GM12878 (cell line): Measurements from ENCODE around the gene CHCHD6. TPM values are rescaled to one million over a fixed set of nuclear protein-coding genes. Genes with fewer than 3 reads are reported as not detected.

Experiments
- ATAC-seq: fragments of 200-7000 bp; cut with Tn5 transposase; 3 replicates; pipeline ENCODE4 v1.9.1; 2020; ENCODE audit warnings: mild to moderate bottlenecking, moderate library complexity
- BruUV-seq: library from RNA; stranded (reverse); fragments of 400-500 nt; replicated peaks from 2 replicates; lab custom pipeline; 2021; lab: Mats Ljungman, UMichigan
- CTCF ChIA-PET: fragments of 300-600 bp; sonication (Branson Sonifier 250); formaldehyde crosslinking; extraction: SDS; loops from one replicate; lab custom pipeline; 2021; ENCODE audit warnings: inconsistent platforms; lab: Yijun Ruan, JAX
- POLR2A ChIA-PET: fragments of 350-600 bp; formaldehyde crosslinking; extraction: SDS; loops from one replicate; lab custom pipeline; 2021; ENCODE audit warnings: inconsistent platforms; lab: Charles Lee
- RAD21 ChIA-PET: fragments of 300-600 bp; sonication (Branson Sonifier 250); formaldehyde crosslinking; loops from one replicate; lab custom pipeline; 2023; ENCODE audit warnings: antibody characterized with exemption; ENCODE audit not compliant: unreplicated experiment; lab: Charles Lee
- SMC1A ChIA-PET: fragments of 300-600 bp; sonication (Branson Sonifier 250); formaldehyde crosslinking; loops from one replicate; lab custom pipeline; 2023; ENCODE audit not compliant: unreplicated experiment, uncharacterized antibody; lab: Charles Lee
- DNase-seq: peaks from one replicate; pipeline ENCODE4 v3.0.0-alpha.2; 2011; ENCODE audit warnings: low read depth, low spot score
- FAIRE-seq: peaks from 3 replicates; lab custom pipeline; 2011; peaks lifted over from hg19 to GRCh38; lab: Jason Lieb, UNC
- H2AFZ ChIP-seq: 2 replicates; pipeline ENCODE4 v1.6.0; 2011; ENCODE audit warnings: low read depth, low read length, control low read depth; ENCODE audit not compliant: control insufficient read depth
- H3K27ac ChIP-seq: 2 replicates; pipeline ENCODE4 v1.5.1; 2011; ENCODE audit warnings: control low read depth; ENCODE audit not compliant: control insufficient read depth, insufficient read depth
- H3K27me3 ChIP-seq, 2 experiments: replicated peaks in 1 of 2; 2 replicates each; pipeline versions ENCODE4 v1.6.0 to v1.6.1; 2011; ENCODE audit warnings: low read length in 1 of 2; ENCODE audit not compliant: control insufficient read depth in 2 of 2, insufficient read depth in 2 of 2
- H3K36me3 ChIP-seq, 2 experiments: 2 replicates each; pipeline ENCODE4 v1.5.1; 2011; ENCODE audit warnings: low read length in 1 of 2; ENCODE audit not compliant: control insufficient read depth in 2 of 2, insufficient read depth in 2 of 2
- H3K4me1 ChIP-seq: 2 replicates; pipeline ENCODE4 v1.6.1; 2011; ENCODE audit warnings: mild to moderate bottlenecking, low read length, moderate library complexity, mixed read lengths; ENCODE audit not compliant: control insufficient read depth, insufficient read depth
- H3K4me2 ChIP-seq: 2 replicates; pipeline ENCODE4 v1.6.0; 2011; ENCODE audit warnings: control low read depth; ENCODE audit not compliant: control insufficient read depth, insufficient read depth
- H3K4me3 ChIP-seq: fragments of 200-600 bp; sonication (generic); 2 replicates; pipeline ENCODE4 v1.5.1; 2016
- H3K79me2 ChIP-seq: 2 replicates; pipeline ENCODE4 v1.6.0; 2011; ENCODE audit warnings: low read length; ENCODE audit not compliant: control insufficient read depth, insufficient read depth
- H3K9ac ChIP-seq: 2 replicates; pipeline ENCODE4 v1.8.0; 2011; ENCODE audit warnings: low read length, control low read depth, mixed read lengths; ENCODE audit not compliant: control insufficient read depth, insufficient read depth
- H3K9me3 ChIP-seq: replicated peaks from 3 replicates; pipeline ENCODE4 v1.5.1; 2011; ENCODE audit warnings: mild to moderate bottlenecking, low read length; ENCODE audit not compliant: control insufficient read depth, insufficient read depth
- H4K20me1 ChIP-seq: 2 replicates; pipeline ENCODE4 v1.6.0; 2011; ENCODE audit not compliant: control insufficient read depth, insufficient read depth
- CBX3 ChIP-seq: fragments of 200-600 bp; sonication (generic); IDR thresholded peaks from 2 replicates; pipeline ENCODE4 v1.6.1; 2016; ENCODE audit warnings: low read depth, borderline replicate concordance
- CHD1 ChIP-seq: IDR thresholded peaks from 2 replicates; pipeline ENCODE4 v1.6.1; 2012; ENCODE audit warnings: low read depth, low read length, improper control_type of control experiment
- CHD2 ChIP-seq: IDR thresholded peaks from 2 replicates; pipeline ENCODE4 v1.6.1; 2011; ENCODE audit warnings: low read depth, low read length, improper control_type of control experiment, borderline replicate concordance
- E2F8 ChIP-seq: fragments of 450-650 bp; IDR thresholded peaks from 2 replicates; pipeline ENCODE4 v1.6.1; 2018; ENCODE audit warnings: mild to moderate bottlenecking, low read depth, moderate library complexity; ENCODE audit not compliant: partially characterized antibody
- FOXK2 ChIP-seq: fragments of 450-650 bp; IDR thresholded peaks from 2 replicates; pipeline ENCODE4 v1.6.1; 2017; ENCODE audit warnings: mild to moderate bottlenecking, moderate library complexity
- FOXM1 ChIP-seq: IDR thresholded peaks from 2 replicates; pipeline ENCODE4 v1.6.1; 2012; ENCODE audit warnings: low read depth, mild to moderate bottlenecking, inconsistent platforms, low read length, moderate library complexity
- JUND ChIP-seq: IDR thresholded peaks from 2 replicates; pipeline ENCODE4 v1.6.1; 2012; ENCODE audit warnings: low read depth, mild to moderate bottlenecking, low read length, improper control_type of control experiment, moderate library complexity
- MEF2A ChIP-seq: IDR thresholded peaks from 2 replicates; pipeline ENCODE4 v1.6.1; 2011; ENCODE audit warnings: low read depth, mild to moderate bottlenecking, low read length, moderate library complexity; ENCODE audit not compliant: insufficient read depth
- RAD51 ChIP-seq: fragments of 450-650 bp; IDR thresholded peaks from 2 replicates; pipeline ENCODE4 v1.6.1; 2016; ENCODE audit warnings: moderate library complexity, mild to moderate bottlenecking, inconsistent platforms
- RELB ChIP-seq: fragments of 450-650 bp; IDR thresholded peaks from 2 replicates; pipeline ENCODE4 v1.6.1; 2017; ENCODE audit warnings: low read depth, mild to moderate bottlenecking, moderate library complexity
- ZBED1 ChIP-seq: IDR thresholded peaks from 2 replicates; pipeline ENCODE4 v1.6.1; 2016; ENCODE audit warnings: borderline replicate concordance
- ZBTB40 ChIP-seq: fragments of 450-650 bp; IDR thresholded peaks from 2 replicates; pipeline ENCODE4 v1.6.1; 2016; ENCODE audit warnings: mild to moderate bottlenecking, moderate library complexity, borderline replicate concordance
- ZNF24 ChIP-seq: fragments of 450-650 bp; IDR thresholded peaks from 2 replicates; pipeline ENCODE4 v1.6.1; 2017; ENCODE audit warnings: antibody characterized with exemption, mild to moderate bottlenecking
- WGBS: methylation state at CpG from one replicate; pipeline ENCODE4 v1.1.6; 2016; ENCODE audit warnings: low lambda C conversion rate; ENCODE audit not compliant: insufficient replicate concordance, insufficient coverage; ENCODE audit errors: missing lambda C conversion rate; 5-methylcytosine and 5-hydroxymethylcytosine counted together
- in situ Hi-C: fragments of 300-500 bp; cut with MboI; formaldehyde crosslinking; loops from 9 replicates; pipeline ENCODE4 v1.14.3; 2018; ENCODE audit warnings: mixed read lengths
- intact Hi-C: fragments of 100-400 bp; cut with micrococcal nuclease; formaldehyde crosslinking; loops from one replicate; pipeline ENCODE4 v1.14.2; 2022; ENCODE audit not compliant: unreplicated experiment
- polyA plus RNA-seq, 11 experiments: library from polyadenylated mRNA; depleted of rRNA in 4 of 11; unstranded in 6 of 11; stranded (reverse) in 5 of 11; fragments of >200 nt; fragmentation: Nextera tagmentation in 4 of 11; fragmentation: Illumina TruSeq in 1 of 11; extraction: Ambion mirVana in 4 of 11; extraction: Trizol in 1 of 11; gene quantifications; 1 replicate in 1 of 11; 2 replicates in 10 of 11; pipeline versions ENCODE4 v1.2.1 to v1.2.3, GENCODE V29; 2011 to 2016; ENCODE audit warnings: inconsistent platforms in 2 of 11, missing spikeins in 2 of 11, low read depth in 1 of 11
- total RNA-seq, 4 experiments: library from RNA; depleted of rRNA in 3 of 4; stranded (reverse); fragments of >200 nt in 3 of 4; fragmentation: Illumina TruSeq in 1 of 4; extraction: Trizol in 1 of 4; gene quantifications; 2 replicates each; pipeline versions ENCODE4 v1.2.1 to v1.2.3, GENCODE V29; 2013 to 2021

The CHCHD6 gene
- total and polyA plus RNA-seq, 10 of the 15 experiments (the other 5 are each of a cell fraction or from before 2014, with no cell fraction given): 2.7 to 16.7 (median 12.3) TPM

- FAIRE-seq (no peak), DNase-seq (no peak), ATAC-seq (no peak)
- H2AFZ ChIP-seq: no peak overlapping the region
- H3K27me3 ChIP-seq: no peaks in the 10 kb centered on the region
- ChIA-PET RAD21 (no interaction called here), CTCF (no interaction called here), POLR2A (no interaction called here), SMC1A (no interaction called here)
- H3K27ac ChIP-seq: no peak overlapping the region
- 57% methylated on average over 17 of the region's 17 CpGs for WGBS
- in situ Hi-C loops (no loop called here), intact Hi-C loops (no loop called here)
- H3K4me3 ChIP-seq: no peak overlapping the region
- H3K4me1 ChIP-seq: no peaks in the 10 kb centered on the region
- TF ChIP-seq E2F8 (no peak), CHD1 (no peak), ZNF24 (no peak), JUND (no peak), CHD2 (no peak), ZBTB40 (no peak), CBX3 (no peak), MEF2A (no peak), RELB (no peak), ZBED1 (no peak), RAD51 (no peak), FOXM1 (no peak), FOXK2 (no peak)
- no peaks in the 10 kb centered on the region for H4K20me1 ChIP-seq
- BruUV-seq: no TSS peak
- H3K9me3 ChIP-seq: no peaks in the 10 kb centered on the region
- H3K79me2 ChIP-seq: no peaks in the 10 kb centered on the region
- H3K4me2 ChIP-seq: no peak overlapping the region
- no peaks in the 10 kb centered on the region; a peak in 1 of 4 replicates for H3K36me3 ChIP-seq
- no peak overlapping the region for H3K9ac ChIP-seq
Observed at GRCh38 chr3:126945171-126945721, 241.2 kb downstream of the CHCHD6 start.
